GM18520 (cell line): ENCODE results near the gene HOXD10.

Experiments used
- ATAC-seq: cut with Tn5 transposase; IDR thresholded peaks from one replicate; pipeline ENCODE4 v1.9.1; 2021; ENCODE audit not compliant: unreplicated experiment

The HOXD10 gene

DNA sequence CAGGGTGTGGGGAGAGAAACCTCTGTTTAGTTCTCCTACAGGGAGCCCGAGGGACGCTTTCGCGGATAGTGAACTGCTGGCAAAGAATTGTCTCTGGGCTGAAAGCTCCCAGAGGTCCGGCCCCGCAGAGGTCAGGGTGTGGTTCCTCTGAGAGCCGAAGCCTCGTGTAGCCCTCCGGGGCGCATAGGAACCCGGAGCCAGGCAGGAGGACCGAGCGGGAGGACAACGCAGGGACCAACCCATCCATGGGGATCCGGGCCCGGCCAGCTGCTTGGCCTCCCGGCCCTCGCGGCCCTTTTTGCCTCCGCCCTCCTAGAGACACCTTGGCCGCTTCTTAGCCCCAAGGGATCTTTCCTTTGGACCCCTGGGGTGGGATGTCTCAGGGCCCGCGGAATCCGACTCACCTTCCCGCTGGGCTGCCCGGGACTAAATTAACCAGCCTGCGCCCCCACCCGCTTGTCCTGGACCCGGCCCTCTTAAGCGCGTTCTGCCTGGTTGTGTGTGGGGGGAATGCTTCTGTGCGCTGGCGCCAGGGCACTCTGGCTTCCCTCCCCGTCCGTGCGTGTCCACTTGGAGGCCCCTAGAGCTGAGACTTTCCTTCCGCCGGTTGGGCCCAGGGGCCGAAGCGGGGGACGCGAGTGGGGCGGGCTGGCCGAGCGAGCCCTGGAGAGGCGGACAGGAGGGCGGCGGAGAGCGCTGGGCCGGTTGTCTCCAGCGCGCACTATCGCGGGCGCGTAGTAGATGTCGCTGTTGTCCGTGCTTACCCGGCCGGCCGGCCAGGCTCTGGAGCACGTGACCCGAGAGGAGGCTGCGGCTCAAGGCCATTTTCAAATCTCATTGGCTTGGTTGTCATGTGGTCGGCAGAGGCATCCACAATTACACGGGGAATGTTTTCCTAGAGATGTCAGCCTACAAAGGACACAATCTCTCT, at the start of gene HOXD10:
Gene HOXD10 (plus strand): TSS at position 896 of the 931 bp plus-strand sequence. CDS start 56 bp downstream, outside the sequence.
- no peak for ATAC-seq

DNA sequence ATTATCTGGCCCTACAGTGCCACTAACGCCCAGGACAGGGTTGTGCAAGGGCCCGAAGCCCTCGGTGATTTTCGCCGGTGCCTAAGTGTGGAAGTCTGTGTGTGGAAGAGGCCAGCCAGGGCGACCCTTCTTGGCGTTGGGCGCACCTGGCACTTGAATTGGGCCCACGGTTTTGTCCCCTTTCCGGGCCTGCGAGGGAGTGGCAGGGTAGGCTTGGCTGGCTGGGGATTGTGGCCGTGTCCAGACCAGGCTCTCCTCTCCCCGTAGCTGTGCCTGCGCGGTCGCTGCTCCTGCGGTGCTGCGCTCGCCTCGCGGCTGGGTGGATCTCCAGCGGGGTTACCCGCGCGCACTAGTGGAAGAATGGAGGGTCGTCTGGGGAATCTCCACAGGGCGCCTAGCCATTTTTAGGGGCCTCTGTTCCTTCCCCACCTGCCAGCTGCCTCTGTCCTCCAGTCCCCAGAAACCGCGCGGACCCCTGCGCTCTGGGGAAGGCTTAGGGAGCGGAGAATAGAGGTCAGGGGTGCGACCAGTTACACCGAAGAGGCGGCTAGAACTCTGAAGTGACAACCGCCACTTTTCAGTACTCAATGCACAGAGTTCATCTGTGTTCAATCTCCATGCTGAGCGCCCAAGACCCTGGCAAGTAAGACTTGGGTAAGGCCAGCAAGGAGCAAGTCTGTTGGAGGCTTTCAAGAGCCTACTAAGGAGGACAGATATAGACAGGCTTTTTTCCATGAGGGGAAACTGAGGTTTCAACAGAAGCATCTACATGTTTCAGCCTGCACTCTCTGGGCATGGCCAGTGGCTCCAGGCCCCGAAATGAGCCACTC, 48.8 kb upstream of the HOXD10 start:
- ATAC-seq = no peak

DNA sequence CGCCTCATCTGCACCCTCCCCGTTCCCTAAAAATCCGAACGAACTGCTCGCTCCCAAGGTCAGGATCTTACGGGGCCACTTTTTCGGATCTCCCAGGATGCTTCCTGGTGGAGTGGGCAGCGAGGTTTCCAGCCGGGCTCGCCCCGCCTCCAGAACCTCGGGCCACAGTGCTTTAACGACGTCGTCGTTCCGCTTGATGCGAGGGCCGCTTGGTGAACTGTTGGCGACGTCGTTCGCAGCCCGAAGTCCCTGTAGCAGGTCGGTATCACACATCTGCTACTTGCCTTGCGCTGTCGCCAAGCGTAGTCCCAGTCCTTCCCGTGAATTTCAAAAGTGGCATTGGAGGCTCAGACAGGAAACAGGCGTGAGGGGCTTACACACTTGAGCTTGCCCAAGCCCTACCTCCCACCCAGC, 48.2 kb upstream of the HOXD10 start:
- ATAC-seq = no peak

DNA sequence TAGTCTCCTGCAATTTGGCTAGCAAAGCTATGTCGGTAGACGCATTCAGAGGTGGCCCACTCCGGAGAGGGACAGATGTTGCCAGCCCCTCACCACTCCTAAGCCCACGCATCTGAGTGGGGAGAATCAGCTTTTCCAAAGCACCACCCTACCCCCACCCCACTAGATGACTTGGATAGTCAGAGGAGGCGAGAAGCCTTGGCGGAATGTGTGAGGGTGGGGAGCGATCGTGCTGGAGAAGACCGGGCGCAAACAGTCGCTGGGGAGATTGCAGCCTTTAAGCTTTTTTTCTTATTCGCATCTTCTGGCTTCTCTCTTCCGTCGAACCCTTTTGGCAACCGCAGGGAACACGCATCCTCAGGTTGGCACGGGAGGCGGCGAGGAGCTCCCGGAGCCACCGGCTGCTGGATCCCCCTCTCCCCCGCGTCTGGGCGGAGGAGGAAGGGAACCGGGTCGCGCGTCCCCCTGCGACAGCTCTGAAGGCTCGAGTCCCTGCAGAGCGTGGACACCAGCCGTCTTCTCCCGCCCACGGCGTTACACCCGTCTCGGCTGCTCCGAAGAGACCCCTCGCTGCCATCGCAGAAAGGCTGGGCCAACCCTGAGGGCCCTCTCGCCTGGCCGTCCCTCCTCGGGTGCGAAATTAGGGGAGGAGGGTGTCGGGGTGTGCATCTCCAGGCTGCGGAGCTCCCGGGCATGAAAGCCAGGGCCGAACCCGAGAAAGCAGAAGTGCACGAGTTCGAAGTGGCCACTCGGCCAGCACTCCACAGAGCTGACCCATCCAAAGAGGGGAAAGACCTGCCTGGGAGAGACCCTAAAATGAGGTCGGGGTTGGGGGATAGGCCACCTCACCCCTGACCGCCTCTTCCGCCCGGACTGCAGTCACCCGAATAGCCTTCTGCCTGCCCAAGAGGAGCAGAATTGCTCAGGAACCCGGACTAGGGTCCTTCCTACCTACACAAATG, 45.0 kb upstream of the HOXD10 start:
- ATAC-seq = no peak

DNA sequence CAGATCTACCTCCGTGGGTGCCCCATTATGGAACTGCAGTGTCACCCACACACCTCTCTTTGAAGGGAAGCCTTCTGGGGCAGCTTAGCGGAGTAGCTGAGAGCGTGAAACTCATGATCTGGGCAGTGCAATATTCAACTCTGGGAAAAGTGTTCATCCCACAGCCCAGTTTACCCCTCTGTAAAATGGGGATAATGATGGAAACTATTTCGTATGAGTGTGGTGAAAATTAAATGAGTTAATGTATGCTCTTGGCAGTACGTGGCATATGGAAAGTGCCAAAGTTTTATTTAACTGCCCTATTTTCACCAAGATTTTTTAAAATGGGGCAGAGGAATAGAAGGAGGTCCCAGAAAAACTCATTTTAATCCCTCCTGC, 44.3 kb upstream of the HOXD10 start:
- ATAC-seq = no peak

DNA sequence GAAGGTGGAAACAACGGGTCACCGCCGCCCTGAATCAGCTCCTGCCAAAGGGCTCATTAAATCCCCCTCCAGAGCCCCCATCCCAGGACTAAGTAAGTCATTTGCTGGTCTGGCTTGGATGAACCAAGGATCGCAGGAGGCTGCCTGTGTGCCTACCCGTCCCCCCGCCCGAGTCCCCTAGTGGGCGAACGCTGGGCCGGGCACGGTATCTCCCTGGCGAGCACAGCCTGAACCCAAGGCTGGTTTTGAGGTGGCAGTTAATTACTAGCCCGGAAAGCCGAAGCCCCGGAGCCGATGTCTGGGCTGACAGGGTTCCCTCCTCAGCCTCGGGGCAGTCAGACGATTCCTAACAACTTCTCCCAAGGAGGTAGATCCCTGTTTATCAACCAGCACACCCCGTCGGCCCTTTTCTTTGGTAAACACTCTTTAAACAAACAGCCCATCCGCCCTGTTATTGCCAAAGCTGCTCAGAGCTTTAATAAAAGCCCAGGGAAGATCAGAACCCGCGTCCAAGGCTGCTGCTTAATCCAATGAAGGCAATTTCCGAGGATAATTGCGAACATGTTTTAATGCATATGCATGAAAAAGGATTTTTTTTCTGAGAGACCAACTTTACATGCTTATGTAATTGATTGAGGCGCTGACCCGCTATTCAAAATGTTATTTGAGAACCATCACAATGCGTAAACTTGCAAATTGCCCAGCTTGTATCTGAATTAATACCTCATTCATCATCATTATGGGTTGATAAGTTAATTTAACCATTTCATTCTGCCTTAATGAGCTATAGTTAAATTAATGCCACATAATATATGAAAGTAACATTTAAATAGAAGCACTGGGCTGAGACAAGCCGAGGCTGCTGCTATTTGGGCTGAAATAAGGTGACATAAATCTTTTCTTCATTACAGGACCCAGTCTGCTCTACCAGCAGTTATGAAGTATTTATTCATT, 43.4 kb upstream of the HOXD10 start:
- no peak for ATAC-seq

DNA sequence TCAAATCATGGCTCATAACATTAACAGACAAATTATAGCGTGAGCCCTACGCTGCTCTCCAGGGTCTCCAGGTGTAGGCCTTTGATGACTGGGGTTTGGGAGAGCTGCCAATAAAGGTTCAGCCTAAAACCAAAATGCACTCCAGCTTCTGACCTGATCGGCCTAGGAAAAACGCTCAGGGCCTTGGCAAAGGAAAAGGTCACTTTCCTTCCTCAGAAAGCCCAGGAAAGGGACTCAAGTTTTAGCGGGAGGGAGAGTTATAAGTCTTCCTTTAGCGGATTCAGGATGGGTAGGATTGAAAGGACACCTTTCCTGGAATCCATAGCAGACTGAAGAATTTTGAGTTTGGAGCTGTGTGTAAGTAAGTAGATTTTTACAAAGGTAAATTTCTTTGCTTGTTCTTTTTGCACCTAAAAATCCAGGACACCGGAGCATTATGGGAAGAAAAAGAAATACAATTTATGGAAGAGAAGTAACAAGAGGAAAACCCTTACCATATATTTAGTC, 41.6 kb upstream of the HOXD10 start:
- ATAC-seq = no peak

DNA sequence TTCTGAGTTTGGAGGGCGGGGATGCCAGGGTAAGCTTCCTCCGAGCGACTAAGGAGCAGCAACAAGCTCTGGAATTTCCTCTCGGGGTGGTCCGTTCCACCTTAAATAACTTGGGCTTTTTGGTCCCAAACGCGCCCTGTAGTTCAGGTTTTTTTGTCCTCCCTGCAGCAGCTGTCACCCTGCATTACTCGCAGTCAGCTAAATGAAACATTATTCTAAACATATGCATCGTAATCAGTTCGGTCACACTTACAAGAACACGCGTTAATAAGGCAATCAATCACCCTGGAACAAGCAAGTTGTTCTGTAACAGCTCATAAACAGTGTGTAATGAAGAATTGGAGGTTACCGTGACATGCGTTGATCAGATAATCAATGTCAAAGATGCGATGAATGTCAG, 41.1 kb upstream of the HOXD10 start:
- no peak for ATAC-seq

DNA sequence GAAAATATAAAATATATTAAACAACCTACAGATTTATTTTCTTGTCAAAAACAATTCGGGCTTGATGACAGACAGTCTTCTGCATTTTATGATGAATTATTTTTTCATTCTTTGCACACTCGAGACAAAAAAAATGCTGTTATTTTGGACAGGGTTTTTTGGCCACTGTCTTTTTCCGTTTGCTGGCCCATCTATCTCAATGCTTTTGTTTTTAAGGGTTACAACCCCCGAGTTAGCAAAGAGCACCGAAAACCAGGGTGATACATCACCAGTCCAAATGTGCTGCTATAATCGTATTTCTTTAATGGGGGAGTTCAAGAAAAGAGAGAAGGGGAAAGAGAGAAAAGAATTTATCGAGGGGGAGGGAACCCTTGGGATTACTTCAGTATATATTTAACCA, 40.5 kb upstream of the HOXD10 start:
- no peak for ATAC-seq

DNA sequence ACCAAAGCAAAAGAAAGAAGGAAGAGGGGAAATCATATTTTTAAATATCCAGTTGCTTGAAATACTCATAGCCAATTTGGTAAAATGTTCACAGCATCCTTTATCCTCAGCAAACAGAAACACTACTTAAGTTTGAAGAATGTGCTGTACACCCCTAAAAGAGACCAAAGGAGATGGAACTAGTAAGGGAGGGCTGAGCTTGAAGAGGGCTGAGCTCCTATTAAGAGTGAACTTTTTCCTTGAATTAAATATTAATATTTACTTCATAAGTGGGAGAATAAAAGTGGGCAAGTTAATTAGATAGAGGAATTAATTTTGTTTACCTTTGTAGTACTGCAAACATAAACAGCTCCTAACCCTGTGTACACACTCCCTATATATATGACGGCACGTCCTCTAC, 39.8 kb upstream of the HOXD10 start:
- no peak for ATAC-seq

DNA sequence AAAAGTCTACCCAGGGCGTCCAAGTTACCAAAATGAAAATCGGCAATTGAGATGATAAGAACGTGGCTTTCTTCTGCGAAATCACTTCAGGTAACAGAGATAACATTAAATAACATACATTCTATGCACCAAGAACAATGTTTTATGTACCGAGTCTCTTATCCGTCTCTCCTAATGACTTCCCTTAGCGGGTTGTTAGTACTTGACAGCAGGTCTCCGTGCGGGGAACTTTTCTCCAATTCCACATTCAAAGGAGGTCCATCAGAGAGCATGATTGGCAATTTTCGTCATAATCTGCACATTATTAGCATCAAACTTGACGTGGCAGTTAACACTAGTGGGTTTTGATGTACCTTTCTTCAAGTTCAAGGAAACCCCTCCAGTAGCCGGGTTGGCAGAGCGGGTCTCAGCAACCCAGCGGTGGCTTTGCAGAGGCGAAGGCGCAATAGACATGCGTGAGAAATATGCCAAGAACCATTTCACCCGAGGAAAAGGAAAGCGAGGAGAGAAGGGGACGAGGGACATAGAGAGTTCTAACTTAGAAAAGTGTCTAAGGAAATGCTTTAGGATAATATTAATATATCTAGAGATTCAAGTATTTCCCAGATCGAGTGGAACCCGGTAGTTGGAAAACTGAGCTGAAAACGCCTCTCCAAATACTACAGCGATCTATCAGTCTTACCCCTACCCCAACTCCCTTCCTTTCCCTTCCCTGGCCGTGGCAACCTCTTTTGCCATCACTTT, 37.9 kb upstream of the HOXD10 start:
- ATAC-seq = no peak

DNA sequence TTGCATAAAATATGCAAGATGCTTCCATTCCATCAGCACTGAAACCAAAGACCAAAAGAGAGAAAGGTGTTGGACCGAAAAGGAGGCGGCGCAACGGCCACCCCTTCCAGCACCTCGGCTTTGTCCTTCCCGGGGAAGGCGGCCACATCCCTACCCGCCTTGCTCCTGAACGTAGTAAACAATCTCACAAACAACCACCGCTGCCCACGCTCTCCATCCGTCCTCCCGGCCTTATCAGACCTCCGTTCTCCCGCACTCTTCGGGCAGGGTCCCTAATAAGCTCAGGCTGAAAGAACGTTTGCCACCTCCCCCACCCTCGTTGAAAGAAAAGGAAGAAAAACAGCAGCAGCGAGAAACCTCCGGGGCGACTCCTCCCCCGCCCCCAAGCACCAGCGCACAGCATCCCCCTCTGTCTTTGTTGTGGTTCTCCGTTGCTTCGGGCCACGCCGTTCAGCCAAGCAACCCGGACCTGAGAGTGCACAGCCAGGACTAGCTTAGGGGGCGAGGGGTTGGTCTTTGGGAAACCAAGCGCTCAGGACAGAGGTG, 37.2 kb upstream of the HOXD10 start:
- no peak for ATAC-seq

DNA sequence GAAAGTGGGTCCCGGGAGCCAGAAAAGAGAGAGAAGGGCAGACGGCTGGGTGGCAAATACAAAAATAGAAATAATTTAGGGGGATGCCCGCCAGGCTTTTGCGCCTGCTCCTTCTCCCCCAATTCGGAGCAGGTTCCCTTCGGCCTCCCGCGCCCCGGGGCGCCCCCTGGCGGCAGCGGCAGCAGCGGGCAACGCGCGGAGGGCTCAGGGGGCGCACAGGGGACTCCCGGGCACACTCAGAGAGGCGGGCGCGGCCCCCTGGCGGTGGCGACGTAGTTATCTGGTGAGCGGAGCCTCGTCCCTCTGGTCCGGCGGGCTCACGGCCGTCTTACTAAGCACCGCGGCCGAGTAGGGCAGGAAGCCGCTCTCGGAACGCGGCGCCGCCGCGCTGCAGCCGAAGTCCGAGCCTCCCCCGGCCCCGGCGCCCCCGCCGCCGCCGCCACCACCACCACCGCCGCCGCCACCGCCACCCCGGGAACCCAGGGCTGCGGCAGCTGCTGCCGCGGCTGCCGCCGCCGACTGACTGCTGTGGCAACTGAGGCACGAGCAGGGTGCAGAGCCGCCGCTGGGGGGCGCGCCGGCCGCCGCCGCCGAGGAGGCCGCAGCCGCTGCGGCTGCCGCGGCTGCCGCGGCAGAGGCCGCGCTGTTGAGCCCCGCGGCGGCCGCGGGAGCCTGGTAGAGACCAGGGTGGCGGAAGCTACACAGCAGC, 36.6 kb upstream of the HOXD10 start:
- no peak for ATAC-seq

DNA sequence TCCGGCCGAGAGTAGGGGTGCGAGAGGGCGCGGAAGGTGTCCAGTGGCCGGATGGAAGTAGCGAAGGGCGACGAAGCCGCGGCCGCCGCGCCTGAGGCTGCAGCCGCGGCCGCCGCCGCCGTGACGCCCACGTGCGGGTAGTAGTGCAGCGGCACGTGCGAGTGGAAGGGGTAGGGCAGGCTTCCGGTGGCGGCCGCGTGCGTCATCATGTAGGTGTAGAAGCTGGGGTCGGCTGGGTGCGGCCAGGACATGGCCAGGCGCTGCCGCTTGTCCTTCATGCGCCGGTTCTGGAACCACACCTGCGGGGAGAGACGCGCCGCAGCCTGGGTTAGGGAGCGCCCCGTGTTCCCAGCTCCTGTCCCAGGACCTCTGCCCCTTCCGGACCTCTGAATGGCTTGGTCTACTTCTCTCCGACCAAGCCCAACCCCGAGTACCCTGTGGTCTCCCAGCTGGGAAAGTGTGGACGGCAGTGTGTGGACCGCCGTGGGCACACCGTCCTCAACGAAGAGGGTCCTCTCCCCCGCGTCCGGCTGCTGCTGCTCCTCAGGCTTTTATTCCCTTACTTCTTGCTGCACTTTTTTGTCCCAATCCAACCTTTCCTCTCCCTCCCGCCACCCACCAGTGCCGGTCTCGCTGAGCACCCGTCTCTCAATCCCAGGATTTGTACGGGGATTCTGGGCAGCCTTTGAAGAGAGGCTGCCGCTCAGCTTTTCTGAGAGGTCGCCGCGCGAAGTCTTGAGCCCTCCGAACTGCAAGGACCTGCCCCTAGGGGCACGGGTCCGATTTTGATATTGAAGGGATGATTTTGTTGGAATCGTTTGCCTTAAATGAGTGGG, 35.8 kb upstream of the HOXD10 start:
- no peak for ATAC-seq

DNA sequence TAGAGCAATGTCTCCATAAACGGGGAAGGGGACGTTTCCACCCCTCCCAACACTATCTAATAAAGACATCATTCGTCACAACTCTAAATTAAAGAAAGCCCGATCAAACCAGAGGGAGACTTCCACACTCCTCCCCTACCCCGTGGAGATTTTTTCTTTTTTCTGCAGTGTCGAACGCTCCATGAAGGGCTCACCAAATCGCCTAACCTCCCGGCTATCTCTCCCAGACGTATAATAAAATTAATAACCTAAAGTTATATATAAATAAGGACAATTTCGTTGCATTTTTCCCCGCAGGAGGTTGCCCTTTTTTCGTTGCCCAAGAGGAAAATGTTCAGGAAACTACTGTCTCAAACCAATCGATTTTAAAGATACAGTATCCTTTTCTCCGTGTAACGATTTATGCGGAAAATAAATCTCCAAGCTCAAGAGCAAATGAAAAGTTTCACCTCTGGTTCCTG, 35.2 kb upstream of the HOXD10 start:
- no peak for ATAC-seq

DNA sequence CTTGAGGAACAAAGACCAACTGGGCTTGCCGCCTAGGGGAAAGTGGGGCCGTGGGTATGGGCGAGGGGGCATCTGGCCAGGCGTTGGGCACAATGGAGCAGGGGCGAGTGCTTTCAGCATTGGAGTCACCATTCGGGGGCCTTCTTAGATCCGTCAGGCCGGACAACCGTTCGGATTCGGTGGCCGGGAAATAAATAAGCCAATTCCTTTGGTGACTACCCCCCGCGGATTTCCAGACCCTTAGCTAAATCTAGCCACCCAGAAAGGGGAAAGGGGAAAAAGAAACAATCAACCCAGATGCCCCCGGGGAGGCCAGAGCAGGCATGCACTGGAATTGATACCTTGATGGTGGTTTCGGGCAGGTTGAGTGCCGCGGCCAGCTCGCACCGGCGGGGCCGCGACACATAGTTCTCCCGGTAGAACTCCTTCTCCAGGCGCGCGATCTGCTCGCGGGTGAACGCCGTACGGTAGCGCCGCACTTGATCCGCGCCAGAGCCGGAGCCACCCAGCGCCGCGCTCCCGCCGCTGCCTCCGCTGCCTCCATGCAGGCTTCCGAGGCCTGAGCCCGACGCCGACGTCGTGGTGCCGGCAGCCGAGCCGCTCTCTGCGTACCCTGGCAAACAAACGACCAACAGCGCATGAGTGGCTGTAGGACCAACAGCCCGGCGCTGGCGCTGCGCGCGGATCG, 34.6 kb upstream of the HOXD10 start:
- ATAC-seq = no peak

DNA sequence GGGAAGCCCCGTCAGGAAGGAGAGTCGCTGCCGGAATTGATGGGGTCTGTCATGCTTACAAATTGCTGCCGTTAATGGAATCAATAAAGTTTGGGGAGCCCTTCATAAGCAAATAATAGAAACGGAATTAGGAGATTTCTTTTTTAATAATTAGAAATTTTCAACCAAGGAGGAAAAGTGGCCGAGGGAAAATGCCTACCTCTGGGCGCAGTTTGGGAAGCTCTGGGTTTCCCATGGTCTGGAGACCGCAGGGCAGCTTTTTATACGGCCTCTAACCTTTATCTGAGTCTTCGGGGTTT, 34.1 kb upstream of the HOXD10 start:
- ATAC-seq = no peak
